Measurements from ENCODE around the gene CSKMT. TPM values are rescaled to one million over a fixed set of nuclear protein-coding genes. Genes with fewer than 3 reads are reported as not detected.

Gene CSKMT
- total and polyA plus RNA-seq, 11 donors: 0.38 to 8.7 (median 4.4) TPM

DNA sequence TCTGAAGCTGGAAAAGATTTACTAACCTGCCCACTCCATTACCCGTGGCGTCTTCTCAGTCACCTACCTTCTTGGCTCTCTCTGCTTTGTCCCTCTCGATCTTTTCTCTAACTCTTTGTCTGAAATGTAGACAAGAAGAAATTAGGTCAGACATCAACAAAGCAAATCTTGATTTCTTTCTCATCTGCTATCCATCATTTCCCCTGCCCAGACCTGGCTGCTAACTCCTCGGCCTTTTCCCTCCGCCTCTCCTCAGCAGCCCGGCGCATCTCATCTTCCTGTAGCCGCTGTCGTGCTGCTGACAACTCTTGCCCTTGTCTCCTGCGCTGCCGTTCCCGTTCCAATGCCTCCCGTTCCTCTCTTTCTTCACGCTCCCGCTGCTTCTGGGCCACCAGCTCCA is 12.6 kb downstream of the CSKMT start:
- no peak for ATAC-seq
- H3K4me1 ChIP-seq: peaks cover 6 to 54% (median 25%) of the 10 kb centered on the region in 12 donors
- peak overlapping the region in 3 of 12 donors; percentile 89 to 93 (median 89) for H3K27ac ChIP-seq
- TF ChIP-seq, protein P1, sequence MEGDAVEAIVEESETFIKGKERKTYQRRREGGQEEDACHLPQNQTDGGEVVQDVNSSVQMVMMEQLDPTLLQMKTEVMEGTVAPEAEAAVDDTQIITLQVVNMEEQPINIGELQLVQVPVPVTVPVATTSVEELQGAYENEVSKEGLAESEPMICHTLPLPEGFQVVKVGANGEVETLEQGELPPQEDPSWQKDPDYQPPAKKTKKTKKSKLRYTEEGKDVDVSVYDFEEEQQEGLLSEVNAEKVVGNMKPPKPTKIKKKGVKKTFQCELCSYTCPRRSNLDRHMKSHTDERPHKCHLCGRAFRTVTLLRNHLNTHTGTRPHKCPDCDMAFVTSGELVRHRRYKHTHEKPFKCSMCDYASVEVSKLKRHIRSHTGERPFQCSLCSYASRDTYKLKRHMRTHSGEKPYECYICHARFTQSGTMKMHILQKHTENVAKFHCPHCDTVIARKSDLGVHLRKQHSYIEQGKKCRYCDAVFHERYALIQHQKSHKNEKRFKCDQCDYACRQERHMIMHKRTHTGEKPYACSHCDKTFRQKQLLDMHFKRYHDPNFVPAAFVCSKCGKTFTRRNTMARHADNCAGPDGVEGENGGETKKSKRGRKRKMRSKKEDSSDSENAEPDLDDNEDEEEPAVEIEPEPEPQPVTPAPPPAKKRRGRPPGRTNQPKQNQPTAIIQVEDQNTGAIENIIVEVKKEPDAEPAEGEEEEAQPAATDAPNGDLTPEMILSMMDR (IDR thresholded peaks at IDR 0.05): no peak
- no peak for TF ChIP-seq POLR2A (IDR thresholded peaks at IDR 0.05)
- WGBS, 4 donors: 70 to 82% (median 78%) methylated on average over 15 of the region's 15 CpGs
- H3K4me3 ChIP-seq: peak overlapping the region in 10 of 12 donors; percentile 61 to 100 (median 92)
- DNase-seq: no peak
- no peaks in the 10 kb centered on the region for H3K9me3 ChIP-seq
- intact Hi-C loops (cut with DNase I): loop anchor here in 1 of 10 donors (5.0 kb wide), 1 partner anchor 75 kb away; the partner anchor contains the start of gene MTA2
- H3K36me3 ChIP-seq: peaks cover 0 to 53% (median 49%) of the 10 kb centered on the region in 9 donors
- no peaks in the 10 kb centered on the region for H3K27me3 ChIP-seq

DNA sequence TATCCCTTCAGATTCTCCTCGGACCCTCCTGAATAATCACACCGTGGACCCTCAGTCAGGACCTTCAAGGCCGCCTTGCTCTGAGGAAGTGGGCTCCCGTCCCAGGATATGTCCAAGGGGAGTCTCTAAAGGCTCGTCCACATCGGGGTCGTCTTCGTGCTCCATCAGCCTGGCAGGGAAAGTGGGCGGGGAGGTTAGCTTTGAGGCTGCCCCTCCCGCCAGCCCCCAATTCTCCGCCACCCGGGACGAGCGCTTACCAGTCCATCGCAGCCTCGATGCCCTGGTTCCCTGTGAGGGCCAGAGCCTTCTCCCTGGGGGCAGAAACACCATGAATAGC is 13.3 kb downstream of the CSKMT start:
- Histone ChIP-seq H3K36me3 (peaks cover 0 to 48% (median 42%) of the 10 kb centered on the region in 9 donors), H3K4me1 (peaks cover 6 to 47% (median 21%) of the 10 kb centered on the region in 12 donors), H3K4me3 (peak overlapping the region; percentile 61 to 100 (median 94)), H3K9me3 (no peaks in the 10 kb centered on the region), H3K27ac (peak overlapping the region; percentile 76 to 96 (median 89)), H3K27me3 (no peaks in the 10 kb centered on the region)
- DNase-seq: peak in 1 of 5 donors; percentile 65
- peak in 1 of 4 donors; percentile 4 for ATAC-seq
- no peak for TF ChIP-seq POLR2A (IDR thresholded peaks at IDR 0.05)
- TF ChIP-seq, protein P1 (IDR thresholded peaks at IDR 0.05): no peak
- 2 to 5% (median 4%) methylated on average over 10 to 16 of the region's 16 CpGs for WGBS, 4 donors
- intact Hi-C loops (cut with DNase I): loop anchor here in 1 of 10 donors (5.0 kb wide), 1 partner anchor 76 kb away; the partner anchor contains the start of gene MTA2

DNA sequence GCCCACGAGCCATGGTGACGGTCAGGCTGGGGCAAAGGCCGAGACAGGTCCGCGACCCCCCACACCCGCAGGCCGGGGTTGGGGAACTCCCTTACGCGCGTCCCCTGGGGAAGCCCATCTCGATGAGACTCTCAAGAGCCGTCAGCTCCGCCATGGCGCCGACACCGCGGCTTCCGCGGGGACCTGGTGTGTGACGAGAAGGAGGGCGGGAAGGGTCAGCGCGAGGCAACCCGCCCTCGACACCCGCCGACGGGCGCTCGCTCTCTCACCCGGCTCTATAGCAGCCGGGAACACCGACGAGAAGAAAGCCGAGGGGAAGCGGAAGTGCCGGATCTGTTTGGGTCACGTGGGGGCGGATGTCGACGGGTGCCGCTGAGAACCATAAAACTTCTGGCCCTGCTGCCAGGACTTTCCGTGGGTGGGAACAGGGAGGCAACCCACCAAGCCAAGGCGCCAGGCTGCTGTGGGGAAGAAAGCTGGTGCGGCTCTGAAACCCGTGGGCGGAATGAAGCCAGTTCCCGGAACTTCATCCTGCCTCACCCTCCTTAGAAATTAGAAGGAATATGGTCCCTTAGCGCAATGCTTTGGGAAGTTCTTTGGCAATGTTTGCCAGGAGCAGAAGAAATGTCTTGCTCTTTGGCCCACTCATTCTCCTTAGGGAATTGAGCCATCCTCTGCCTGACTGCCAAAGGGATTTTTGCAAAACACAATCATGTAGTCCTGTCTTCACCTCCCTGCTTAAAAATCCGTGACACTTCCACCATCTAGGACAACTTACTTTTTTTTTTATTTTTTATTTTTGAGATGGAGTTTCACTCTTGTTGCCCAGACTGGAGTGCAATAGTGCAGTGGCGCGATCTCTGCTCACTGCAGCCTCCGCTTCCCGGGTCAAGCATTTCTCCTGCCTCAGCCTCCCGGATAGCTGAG is 13.9 kb downstream of the CSKMT start, which contains the start of gene UBXN1:
TSS of gene UBXN1 (minus strand) at position 304 of the 927 bp plus-strand sequence. CDS start at position 154, 150 bp downstream.
- WGBS, 4 donors: 3 to 10% (median 7%) methylated on average over 26 to 55 of the region's 55 CpGs
- H3K4me3 ChIP-seq: peak within 1 kb of the TSS; percentile 61 to 100 (median 94)
- no peaks in the 10 kb centered on the region for H3K9me3 ChIP-seq
- peaks cover 6 to 45% (median 21%) of the 10 kb centered on the region in 12 donors for H3K4me1 ChIP-seq
- TF ChIP-seq, protein P1 (IDR thresholded peaks at IDR 0.05): no peak
- TF ChIP-seq POLR2A (IDR thresholded peaks at IDR 0.05): peak in 1 of 2 donors; percentile 73
- peak; percentile 93 to 96 (median 94) for DNase-seq
- intact Hi-C loops (cut with DNase I): loop anchor here in 1 of 10 donors (5.0 kb wide), 1 partner anchor 77 kb away; the partner anchor contains the start of gene MTA2
- no peaks in the 10 kb centered on the region for H3K27me3 ChIP-seq
- peak within 1 kb of the TSS; percentile 76 to 96 (median 89) for H3K27ac ChIP-seq
- peak; percentile 79 to 92 (median 90) for ATAC-seq
- H3K36me3 ChIP-seq: peaks cover 0 to 42% (median 37%) of the 10 kb centered on the region in 9 donors

DNA sequence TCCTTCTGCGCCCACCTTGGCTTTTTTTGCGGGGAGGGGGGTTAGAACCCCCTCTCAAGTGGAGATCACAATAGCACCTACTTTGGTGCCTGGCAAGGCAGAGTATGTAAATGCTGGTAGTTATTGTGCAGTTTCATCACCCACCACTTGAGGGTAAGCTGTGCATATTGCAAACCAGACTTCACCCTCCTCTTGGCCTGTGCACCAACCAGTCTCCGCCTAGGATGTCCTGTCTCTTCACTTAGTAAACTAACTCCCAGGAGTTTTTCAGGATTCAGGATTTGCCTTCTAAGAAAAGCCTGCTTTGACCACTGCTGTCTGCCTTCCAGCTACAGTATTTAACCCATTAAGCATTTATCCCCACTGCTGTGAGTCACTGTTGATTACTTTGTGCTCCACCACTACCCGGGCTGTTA is 15.7 kb downstream of the CSKMT start:
- no peak for TF ChIP-seq POLR2A (IDR thresholded peaks at IDR 0.05)
- TF ChIP-seq, protein P1 (IDR thresholded peaks at IDR 0.05): peak; percentile 38 to 70 (median 55)
- DNase-seq: peak in 4 of 5 donors; percentile 40 to 57 (median 52)
- ATAC-seq: peak; percentile 61 to 80 (median 72)
- intact Hi-C loops (cut with DNase I): loop anchor here in 1 of 10 donors (2.0 kb wide), 1 partner anchor 14 kb away; no protein-coding TSS in a partner anchor
- Histone ChIP-seq H3K27ac (peak overlapping the region in 7 of 12 donors; percentile 3 to 55 (median 24)), H3K36me3 (peaks cover 0 to 24% (median 20%) of the 10 kb centered on the region in 9 donors), H3K4me1 (peaks cover 6 to 45% (median 21%) of the 10 kb centered on the region in 12 donors), H3K9me3 (no peaks in the 10 kb centered on the region), H3K4me3 (no peak overlapping the region), H3K27me3 (no peaks in the 10 kb centered on the region)
- WGBS, 4 donors: 30 to 48% (median 42%) methylated on average over 4 of the region's 4 CpGs
